ENCODE data around the gene FRMD1.
"Not testable (repeated sequence)": the region's sequence is repeated elsewhere in the genome, so short reads cannot be mapped to it uniquely, and the experiment has no call there.

The FRMD1 gene

GRCh38 chr6:168093634-168094033 lies 14.6 kb upstream of the FRMD1 start:
- no peak for DNase-seq

GRCh38 chr6:168093071-168093505 lies 14.1 kb upstream of the FRMD1 start:
- no peak for DNase-seq

GRCh38 chr6:168092541-168092940 lies 13.5 kb upstream of the FRMD1 start:
- no peak for DNase-seq

GRCh38 chr6:168091381-168092264 lies 12.6 kb upstream of the FRMD1 start:
- no peak for DNase-seq

- no peak for DNase-seq
Measured at GRCh38 chr6:168090706-168091105, 11.7 kb upstream of the FRMD1 start.

- no peak for DNase-seq
Measured at GRCh38 chr6:168090064-168090690, 11.2 kb upstream of the FRMD1 start.

- DNase-seq = no peak
Measured at GRCh38 chr6:168089186-168090063, 10.4 kb upstream of the FRMD1 start.

- DNase-seq = no peak
Measured at GRCh38 chr6:168088161-168089053, 9.4 kb upstream of the FRMD1 start.

- no peak for DNase-seq
Measured at GRCh38 chr6:168087436-168088160, 8.6 kb upstream of the FRMD1 start.

GRCh38 chr6:168086616-168087015 lies 7.6 kb upstream of the FRMD1 start:
- DNase-seq = no peak

- DNase-seq = no peak
Measured at GRCh38 chr6:168086066-168086465, 7.1 kb upstream of the FRMD1 start.

- DNase-seq = no peak
Measured at GRCh38 chr6:168084465-168085160, 5.6 kb upstream of the FRMD1 start.

GRCh38 chr6:168083514-168083885 lies 4.5 kb upstream of the FRMD1 start:
- no peak for DNase-seq

GRCh38 chr6:168082860-168083513 lies 4.0 kb upstream of the FRMD1 start:
- no peak for DNase-seq

- no peak for DNase-seq
Measured at GRCh38 chr6:168081858-168082546, 3.0 kb upstream of the FRMD1 start.

GRCh38 chr6:168080393-168081077 lies 1.5 kb upstream of the FRMD1 start:
- DNase-seq = no peak

- DNase-seq = no peak
Measured at GRCh38 chr6:168078175-168078942, 653 bp downstream of the FRMD1 start.

GRCh38 chr6:168077401-168077800 lies 1.6 kb downstream of the FRMD1 start:
- not testable (repeated sequence) for DNase-seq

Data from GOT3 (cell line).